Nucleus accumbens (tissue), 56 donors: ENCODE results near the gene RIC8B.
A peak's percentile ranks its signal among the peaks of the same experiment; 100 is the strongest.

Experiments
- DNase-seq, 56 donors: peaks; one replicate each; lab custom pipeline; 2025; lab: John Stamatoyannopoulos, UW

The RIC8B gene

DNA sequence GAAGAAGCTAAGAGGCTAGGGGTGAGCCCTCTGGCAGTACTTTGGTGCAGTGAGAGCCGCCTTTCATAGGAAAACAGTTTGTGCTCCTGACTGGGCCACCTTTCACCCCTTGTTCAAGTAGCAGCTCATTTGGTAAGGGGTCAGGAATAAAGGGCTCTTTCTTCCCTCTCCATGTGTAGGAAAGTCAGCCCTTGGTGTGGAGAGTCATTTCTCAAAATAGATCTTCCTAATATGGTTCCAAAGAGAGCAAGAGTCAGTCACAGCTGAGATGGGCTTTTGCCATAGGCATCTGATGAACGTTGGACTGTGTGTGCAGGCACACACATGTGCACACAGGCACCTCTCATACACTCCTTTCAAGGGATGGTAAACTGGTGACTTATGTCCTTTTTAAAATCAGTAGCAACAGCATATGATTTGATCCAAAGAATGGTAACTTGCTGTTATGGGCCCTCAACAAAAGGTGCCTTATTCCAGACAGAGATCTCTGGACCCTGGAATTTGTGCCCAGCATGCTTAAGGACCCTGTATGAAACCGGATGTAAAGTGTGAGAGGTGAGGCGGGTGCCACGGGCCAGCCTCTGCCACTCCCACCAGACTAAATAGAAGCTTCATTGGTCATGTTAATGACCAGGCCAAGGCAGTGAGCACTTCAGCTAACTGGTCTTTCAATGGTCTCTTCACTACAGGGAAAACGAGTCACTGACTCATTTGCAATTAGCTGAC lies 16.7 kb upstream of the RIC8B start:
- no peak for DNase-seq

DNA sequence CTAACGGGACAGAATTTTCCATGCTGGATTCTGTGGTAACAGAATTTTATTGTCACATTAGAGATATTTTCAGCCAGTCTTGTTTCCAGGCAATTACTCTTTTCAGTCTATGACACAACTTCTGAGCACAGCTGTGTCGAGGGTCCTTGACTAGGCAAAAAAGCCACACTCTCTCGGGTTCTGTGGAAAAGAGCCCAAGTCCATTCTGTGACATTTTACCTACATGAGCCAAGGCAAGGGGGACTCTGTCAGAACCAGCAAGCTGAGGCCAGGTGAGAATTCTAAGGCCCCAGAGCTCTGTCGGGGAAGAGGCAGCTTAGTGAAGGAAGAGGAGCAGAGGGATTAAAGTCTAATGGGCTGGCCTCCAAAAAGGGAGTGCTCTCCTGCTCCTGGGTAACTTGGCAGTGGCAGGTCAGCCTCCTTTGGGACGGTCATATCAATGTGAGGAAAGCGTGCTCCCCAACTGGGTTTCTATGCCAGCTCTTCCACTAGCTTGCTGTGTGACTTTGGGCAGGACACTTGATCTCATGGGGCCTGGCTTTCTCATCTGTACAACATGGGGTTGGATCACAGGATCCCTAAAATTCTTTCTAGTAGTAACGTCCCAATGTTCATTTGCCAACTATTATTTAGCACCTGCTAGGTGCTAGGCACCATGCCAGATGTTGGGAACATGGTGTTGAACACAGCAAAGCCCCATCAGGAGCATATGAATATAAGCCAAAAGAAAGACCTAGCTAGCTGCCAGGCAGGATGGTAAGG lies 16.0 kb upstream of the RIC8B start:
- DNase-seq, result no peak

DNA sequence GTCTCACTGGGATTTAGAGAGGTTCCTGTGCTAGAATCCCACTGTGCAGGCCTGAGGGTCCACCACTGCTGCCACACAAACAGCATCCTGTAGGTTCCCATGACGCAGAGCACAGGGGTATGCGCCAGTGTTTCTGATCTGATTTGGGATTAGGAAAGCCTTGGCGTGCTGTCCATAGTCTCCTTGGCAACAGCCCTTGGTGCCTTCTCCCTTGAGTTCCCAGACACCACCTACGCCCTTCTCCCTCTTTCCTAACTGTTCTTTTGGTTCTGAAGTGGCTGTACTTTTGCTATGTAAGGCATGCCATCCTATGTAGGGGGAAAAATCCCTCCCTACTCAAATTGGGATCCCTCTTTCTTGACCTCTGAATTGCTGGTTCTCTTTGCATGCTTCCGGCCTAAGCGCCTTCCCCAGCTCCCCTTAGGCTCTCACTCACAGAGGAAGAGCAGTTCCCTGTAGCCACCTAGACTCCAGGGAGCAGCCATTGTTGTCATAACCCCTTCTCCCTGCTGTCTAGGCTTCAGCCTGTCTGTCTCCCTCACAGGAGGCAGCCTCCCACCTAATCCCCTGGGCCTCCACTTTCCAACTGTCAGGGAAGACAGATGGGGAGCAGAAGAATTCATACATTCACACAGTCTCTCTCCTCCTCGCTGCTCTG lies 14.8 kb upstream of the RIC8B start:
- DNase-seq, result peak in 3 of 56 donors; percentile 9 to 25 (median 17)

DNA sequence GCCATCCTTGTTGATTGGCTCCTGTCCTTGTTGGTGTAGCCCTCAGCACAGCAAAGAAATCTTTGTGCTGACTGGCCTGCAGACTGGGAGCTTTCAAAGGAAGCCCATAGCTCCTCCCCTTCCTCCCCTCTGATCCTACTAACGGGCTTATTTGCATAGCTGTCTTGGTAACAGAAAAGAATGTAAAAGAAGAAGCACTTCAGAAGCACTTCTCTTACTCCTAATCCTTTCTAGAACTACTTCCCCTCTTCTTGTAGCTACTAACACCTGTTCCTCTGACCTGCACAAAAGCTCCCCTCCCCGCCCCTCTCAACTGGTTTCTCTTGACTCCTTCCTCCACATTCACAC lies 14.3 kb upstream of the RIC8B start:
- DNase-seq, result peak in 17 of 56 donors; percentile 8 to 64 (median 26)

DNA sequence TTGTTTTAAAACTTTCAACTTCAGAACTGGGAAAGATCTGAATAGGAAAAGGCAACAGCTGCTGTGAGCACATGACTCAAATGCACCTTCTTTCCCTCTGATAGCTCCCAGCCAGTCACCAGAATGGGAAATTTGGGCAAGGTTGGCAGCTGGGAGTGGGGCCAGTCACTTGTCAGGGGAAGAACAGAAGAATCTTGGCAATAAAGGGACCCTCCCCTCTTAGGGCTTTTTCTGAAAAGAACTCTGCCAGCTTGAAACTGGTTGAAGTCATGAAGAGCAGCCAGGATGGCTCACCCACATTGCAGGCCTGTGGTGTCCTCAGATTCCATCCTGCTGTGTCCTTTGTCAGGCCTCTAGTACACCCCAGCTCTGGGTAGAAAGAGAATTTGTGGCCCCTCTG lies 10.3 kb upstream of the RIC8B start:
- peak in 7 of 56 donors; percentile 7 to 28 (median 16) for DNase-seq

DNA sequence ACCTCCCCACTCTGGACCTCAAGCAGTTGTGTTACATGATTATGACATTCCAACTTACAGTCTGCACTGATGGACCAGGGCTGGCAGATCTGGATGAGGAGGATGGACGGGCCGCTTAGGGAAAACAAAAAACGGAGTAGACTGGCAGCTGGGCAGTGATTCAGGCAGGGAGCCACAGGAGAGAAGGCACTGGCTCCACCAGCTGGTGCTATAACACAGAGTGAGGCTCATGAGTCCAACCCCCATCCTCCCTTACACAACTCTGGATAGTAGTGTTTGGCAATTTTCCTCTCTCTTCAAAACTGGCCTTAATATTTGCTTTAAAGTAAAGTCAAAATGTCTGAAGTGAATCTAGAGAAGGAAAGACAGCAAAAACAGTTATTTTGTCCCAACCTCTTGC lies 9.7 kb upstream of the RIC8B start:
- peak in 13 of 56 donors; percentile 6 to 40 (median 19) for DNase-seq

DNA sequence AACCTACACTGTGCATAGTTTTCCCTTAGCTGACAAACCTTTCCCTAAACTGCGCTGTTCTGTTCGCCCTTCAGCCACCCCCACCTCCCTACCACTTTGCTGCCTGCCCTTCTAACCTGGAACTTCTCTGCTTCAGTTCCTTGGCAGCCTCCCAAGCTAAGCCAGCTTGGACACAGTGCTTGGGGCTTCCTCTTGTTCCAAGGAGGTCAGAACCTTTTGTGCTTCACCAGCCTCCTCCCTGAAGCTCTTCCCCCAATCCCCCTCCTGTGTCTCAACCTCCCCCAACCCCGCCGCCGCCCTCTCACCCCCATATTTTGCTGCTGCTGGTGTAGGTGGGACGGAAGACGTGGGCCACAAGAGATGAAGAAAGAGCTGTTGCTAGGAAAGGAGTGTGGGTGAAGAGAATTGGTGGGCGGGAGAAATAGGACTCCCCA lies 8.1 kb upstream of the RIC8B start:
- DNase-seq, result peak in 35 of 56 donors; percentile 10 to 76 (median 43)

DNA sequence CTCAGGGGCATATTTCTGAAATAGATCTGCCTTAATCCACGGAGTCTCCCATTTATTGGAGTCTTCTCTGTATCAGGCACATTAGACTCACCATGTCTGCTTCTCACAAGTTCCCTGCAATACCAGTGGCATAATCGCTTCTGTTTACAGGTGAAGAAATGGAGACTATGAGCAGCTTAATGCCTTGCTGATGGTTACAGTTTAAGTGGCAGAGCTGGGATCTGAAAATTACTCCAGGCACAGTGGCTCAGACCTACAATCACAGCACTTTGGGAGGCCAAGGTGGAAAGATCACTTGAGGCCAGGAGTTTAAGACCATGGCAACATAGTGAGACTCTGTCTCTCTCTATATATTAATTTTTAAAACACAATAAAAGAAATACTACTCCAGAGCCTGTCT lies 7.3 kb upstream of the RIC8B start:
- DNase-seq, result no peak

DNA sequence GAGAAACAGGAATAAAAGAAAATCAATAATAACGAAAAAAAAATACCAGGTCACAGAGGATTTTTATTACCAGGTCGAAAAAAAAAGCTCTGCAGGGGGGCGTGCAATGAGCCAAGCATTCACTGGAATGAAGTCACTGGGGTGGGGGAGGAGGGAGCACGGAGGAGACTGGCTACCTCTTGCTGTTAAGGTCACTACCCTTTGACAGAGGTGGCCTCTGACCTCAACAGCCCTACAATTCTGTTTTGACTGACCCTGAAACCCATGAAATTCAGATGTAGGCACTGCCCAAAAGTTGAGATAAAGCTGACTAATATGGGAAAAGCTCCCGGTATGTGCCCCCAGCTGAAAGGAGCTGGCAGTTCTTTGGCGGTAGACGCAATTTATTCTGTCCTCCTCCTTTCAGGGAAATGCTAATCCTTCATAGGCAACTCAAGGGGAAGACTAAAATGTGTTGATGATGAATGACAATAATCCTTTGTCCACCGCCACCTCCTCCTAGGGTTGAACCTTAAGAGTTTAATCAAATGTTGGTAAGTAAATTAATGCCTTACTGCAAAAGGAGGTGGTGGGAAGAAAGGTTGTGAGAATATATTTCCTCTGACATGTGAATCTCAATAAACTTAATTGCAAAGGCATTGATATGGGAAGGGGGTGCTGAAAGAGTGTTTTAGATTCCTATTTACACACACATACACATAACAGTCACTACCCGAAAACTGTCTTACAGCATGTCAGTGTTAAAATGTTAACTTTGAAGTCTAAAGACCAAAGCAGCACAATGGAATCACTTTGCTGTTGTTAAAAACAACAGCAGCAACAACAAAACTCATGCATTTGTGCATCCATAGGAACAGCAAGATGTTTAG lies 6.3 kb upstream of the RIC8B start:
- peak in 4 of 56 donors; percentile 6 to 19 (median 14) for DNase-seq

DNA sequence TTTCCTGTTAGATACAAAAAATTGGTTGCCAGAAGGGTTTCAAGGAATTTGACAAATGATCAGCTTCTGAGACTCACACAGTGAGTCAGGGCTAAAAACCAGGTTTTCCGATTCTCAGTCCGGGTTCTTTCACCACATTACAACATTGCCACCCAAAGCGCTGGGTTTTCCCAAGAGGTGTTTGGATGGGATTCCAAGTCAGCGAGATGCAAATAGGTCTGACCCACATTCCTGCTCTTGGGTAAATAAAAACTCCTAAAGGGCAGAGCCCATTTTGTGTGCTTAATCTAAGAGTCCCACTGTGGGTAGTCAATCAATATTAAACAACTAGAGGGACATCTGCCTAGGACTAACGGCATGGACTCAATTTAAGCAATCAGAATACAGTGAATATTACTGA lies 5.4 kb upstream of the RIC8B start:
- DNase-seq, result peak in 7 of 56 donors; percentile 12 to 31 (median 17)

DNA sequence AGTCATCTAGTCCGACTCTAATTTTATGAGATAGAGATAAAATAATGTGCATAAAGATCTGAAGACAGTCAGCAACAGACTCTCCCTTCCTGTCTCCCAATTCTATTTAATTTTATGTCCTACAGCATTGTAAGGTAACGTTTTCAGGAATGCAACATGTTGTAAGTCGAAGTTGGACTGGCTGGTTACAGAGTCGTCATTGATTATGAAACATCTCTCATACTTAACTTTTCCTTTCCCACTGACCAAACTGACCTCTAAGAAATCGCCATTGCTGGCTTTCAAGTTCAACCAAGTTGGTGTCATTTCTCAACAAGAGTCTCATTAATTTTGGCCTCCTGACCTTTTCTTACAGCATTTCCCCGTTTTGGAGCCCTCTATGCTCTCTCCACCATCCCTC lies 4.9 kb upstream of the RIC8B start:
- DNase-seq, result no peak

DNA sequence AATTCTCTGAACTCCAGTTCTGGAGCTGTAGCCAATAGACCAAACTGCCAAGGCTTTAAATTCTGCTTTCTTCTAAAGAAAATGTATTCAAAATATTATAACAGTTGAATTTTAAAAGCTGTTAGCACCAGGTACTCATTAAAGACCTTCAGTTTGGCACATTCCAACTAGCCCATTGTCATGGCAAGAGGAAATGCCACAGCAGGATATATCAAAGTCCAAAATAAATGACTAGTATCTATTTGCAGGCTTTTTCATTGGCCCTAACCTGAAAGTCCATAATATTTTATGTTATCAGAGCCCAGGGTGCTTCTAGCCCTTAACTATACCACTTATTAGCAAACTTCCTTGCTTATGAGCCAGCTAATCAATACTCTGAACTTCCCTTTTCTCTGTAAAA lies 3.1 kb upstream of the RIC8B start:
- DNase-seq, result no peak

DNA sequence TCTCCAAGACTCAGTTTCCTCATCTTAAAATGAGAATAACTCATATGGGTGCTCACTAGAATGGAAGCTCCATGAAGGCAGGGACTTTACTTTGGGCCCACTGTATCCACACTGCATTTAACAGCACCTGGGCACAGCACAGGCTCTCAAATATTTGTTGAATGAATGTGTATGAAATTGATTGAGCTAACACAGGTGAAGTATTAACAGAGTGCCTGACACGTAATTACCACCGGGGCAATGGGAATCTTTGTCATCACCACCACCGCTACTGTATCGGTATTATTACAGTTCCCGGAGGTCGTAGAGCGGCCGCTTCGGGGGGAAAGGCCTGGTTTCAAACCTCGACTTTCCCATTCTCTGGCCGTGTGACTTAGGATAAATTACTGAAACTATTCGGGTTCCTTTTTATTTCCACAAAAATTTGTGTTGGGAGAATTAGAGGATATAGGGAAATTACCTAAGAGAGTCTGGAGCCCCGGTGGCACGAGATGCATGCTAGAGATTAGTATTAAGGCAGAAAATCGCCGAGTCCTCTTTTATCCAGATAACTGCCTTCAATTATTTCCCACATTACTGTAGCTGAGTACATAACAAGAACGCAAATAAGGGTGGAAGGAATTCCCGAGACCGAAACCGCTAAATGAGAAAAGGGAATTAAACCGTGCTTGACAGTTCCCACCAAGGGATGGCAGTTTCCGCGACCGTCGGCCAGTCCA lies 1.0 kb upstream of the RIC8B start:
- DNase-seq, result no peak

DNA sequence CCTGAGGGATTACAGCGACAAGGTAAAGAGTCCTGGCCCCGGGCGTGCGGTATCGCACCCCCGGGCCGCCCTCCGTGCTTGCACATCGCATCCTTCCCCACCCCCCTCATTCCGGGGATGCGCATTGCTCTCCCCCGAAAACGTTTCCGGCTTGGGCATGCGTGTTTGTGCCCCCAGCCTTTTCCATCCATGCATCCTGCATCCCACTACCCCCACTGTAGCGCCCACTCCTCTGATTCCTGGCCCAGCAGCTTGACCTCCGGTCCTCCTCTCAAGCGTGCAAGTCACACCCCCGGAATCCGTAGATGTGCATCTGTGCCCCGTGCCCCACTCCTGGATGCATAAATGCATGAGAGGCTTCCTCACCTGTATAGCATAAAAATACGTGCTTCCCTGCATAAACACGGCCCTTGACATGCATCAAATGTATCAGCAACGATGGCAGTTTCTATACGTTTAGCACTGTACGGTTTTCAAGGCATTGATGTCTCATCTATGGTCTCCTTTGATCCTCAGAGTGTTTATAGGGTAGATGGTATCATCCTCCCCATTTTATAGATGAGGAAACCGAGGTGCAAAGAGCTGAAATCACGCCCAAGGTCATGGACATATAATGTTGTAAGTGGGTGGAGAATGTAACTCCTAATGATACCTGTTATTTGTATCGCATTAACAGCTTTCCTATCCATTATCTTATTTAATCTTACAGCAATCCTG lies 484 bp downstream of the RIC8B start:
- peak in 10 of 56 donors; percentile 37 to 70 (median 60) for DNase-seq

DNA sequence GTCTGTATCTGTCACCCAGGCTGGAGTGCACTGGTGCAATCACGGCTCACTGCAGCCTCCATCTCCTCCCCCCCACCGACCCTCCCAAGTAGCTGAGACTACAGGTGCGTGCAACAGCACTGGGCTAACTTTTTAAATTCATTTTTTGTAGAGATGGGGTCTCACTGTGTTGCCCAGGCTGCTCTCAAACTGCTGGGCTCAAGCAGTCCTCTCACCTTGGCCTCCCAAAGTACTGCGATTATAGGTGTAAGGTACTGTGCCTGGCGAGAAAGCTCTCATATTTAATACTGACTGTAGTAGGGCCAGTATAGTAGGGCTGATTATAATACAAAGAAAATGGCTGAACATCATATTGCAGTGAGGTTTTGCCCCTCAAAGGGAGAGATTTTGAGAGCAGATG lies 2.4 kb downstream of the RIC8B start:
- DNase-seq, result no peak

DNA sequence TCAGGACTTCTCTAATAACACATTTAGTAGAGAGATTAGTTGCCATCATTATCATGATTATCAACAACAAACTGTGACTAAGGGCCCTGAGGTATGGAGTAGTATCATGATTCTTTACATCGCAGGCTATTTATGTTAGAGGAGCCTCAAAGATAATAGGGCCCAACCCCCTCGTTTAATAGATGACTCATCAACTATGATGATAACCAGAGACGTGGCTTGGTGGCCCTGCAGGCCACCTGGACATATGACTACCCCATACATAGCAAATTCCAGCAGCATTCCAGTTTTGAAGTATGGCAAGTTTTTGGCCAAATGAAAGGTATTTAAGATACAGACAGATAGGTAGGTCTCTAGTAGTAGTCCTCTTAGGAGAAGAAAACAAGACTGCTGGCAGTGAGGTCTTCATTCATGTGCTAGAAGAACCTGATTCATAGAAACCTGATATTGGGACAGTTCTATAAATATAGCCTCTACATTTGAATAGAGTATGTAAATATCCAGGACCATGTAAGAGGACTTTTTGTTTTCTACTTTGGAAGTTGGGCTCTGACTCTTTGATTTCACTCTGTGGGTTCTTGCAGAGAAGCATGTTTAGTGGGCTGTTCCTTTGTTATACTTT lies 5.6 kb downstream of the RIC8B start:
- DNase-seq, result no peak

DNA sequence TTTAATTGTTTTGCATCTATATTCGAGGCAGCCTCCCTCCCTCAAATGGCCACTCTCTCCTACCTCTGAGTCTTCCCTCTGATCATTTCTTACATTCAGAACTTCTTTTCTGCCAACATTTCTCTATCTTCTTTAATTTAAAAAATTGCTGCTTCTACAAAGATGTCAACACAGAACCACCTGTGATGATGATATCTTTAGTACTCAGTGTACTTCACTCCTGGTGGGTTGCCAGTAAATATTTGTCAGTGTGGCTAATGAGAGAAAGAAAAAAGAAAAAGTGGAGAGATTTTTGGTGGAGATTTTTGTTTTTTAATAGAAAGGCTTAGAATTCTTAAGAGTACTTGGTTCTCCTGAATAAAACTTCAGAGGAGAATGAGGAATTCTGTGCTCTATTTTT lies 8.1 kb downstream of the RIC8B start:
- no peak for DNase-seq

DNA sequence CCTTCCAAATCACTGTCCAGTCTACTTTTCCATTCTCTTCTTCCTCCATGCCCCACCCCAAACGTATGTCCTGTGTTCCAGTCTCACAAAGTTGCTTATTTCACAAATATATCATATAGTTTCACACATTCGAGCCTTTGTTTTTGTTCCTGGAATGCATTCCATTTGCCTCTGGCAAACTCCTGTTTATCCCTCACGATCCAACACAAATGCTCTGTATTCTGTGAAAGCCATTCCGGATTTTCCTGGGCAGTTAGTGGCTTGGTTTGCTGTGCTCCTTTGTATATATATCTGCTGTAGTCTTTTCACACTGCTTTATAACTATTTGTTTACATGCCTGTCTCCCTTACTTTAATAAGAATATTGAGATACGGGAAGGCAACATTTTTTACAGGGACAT lies 9.0 kb downstream of the RIC8B start:
- no peak for DNase-seq

DNA sequence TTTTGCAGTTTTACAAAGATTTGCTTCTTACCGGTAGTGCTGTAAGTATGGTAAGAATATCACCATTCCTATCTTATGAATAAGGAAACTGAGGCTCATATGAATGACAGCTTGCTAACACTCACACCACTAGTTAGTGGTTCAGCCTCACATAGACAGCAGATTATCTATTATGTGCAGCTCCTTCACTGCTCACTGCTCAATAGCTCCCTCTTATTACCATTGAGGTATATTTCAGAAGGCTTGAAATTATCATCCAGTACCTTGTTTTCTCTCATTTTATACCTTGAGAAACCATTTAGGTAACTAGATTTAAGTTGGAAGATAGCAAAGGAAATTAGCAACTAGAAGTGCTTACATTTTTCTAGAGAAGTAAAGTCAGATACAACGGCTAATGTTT lies 15.5 kb downstream of the RIC8B start:
- no peak for DNase-seq
